Ishikawa (cell line): Measurements from ENCODE around the gene ITGBL1.

Experiments
- CEBPB ChIP-seq: IDR thresholded peaks from 2 replicates; pipeline ENCODE4 v1.6.1; 2012
- CREB1 ChIP-seq: IDR thresholded peaks from 2 replicates; pipeline ENCODE4 v1.6.1; 2012; ENCODE audit warnings: low read depth
- EGR1 ChIP-seq: IDR thresholded peaks from 2 replicates; pipeline ENCODE4 v1.6.1; 2012
- EP300 ChIP-seq: IDR thresholded peaks from 2 replicates; pipeline ENCODE4 v1.6.1; 2012; ENCODE audit warnings: borderline replicate concordance
- FOXM1 ChIP-seq: IDR thresholded peaks from 2 replicates; pipeline ENCODE4 v1.6.1; 2012; ENCODE audit warnings: low read depth, borderline replicate concordance
- MAX ChIP-seq: IDR thresholded peaks from 2 replicates; pipeline ENCODE4 v1.6.1; 2012
- NFIC ChIP-seq: IDR thresholded peaks from 2 replicates; pipeline ENCODE4 v1.6.1; 2012
- RAD21 ChIP-seq: IDR thresholded peaks from 2 replicates; pipeline ENCODE4 v1.6.1; 2012; ENCODE audit warnings: low read depth
- REST ChIP-seq: IDR thresholded peaks from 2 replicates; pipeline ENCODE4 v1.6.1; 2012; ENCODE audit warnings: low read depth, mild to moderate bottlenecking
- TAF1 ChIP-seq: IDR thresholded peaks from 2 replicates; pipeline ENCODE4 v1.6.1; 2012; ENCODE audit warnings: low read depth, mild to moderate bottlenecking
- TCF12 ChIP-seq: IDR thresholded peaks from 2 replicates; pipeline ENCODE4 v1.6.1; 2012; ENCODE audit warnings: low read depth
- TEAD4 ChIP-seq: IDR thresholded peaks from 2 replicates; pipeline ENCODE4 v1.6.1; 2012
- USF1 ChIP-seq: IDR thresholded peaks from 2 replicates; pipeline ENCODE4 v1.6.1; 2012
- YY1 ChIP-seq: IDR thresholded peaks from 2 replicates; pipeline ENCODE4 v1.6.1; 2012; ENCODE audit warnings: low read depth
- ZBTB7A ChIP-seq: IDR thresholded peaks from 2 replicates; pipeline ENCODE4 v1.6.1; 2012; ENCODE audit warnings: low read depth

ITGBL1 gene

GRCh38 chr13:101474419-101474957 lies 22.0 kb downstream of the ITGBL1 start:
- no peak for TF ChIP-seq EGR1
- peak; percentile 28; the same call in 1 of the 2 replicates for TF ChIP-seq RAD21
- TF ChIP-seq ZBTB7A = no peak
- no peak for TF ChIP-seq TCF12
- no peak for TF ChIP-seq CREB1
- no peak for TF ChIP-seq YY1
- no peak for TF ChIP-seq TAF1

- TF ChIP-seq TCF12 (no peak), USF1 (no peak), TEAD4 (no peak), EGR1 (no peak), NFIC (no peak), REST (no peak), TAF1 (no peak), CEBPB (no peak), RAD21 (no peak), CREB1 (no peak), FOXM1 (no peak), EP300 (no peak), ZBTB7A (no peak), MAX (no peak), YY1 (no peak)
Observed at GRCh38 chr13:101475536-101475935, 23.1 kb downstream of the ITGBL1 start.

GRCh38 chr13:101481421-101481820 lies 28.9 kb downstream of the ITGBL1 start:
- no peak for TF ChIP-seq FOXM1

GRCh38 chr13:101486708-101487437 lies 34.4 kb downstream of the ITGBL1 start:
- TF ChIP-seq RAD21 (no peak), TCF12 (no peak), NFIC (no peak)

- TF ChIP-seq CREB1 (no peak), TAF1 (no peak), CEBPB (no peak), TCF12 (no peak), MAX (no peak), EGR1 (no peak), RAD21 (no peak), YY1 (no peak), USF1 (no peak), EP300 (no peak), FOXM1 (no peak)
Observed at GRCh38 chr13:101487438-101487830, 35.0 kb downstream of the ITGBL1 start.

- no peak for TF ChIP-seq CEBPB
- TF ChIP-seq REST = no peak
- no peak for TF ChIP-seq TCF12
- no peak for TF ChIP-seq TEAD4
- TF ChIP-seq USF1 = no peak
- TF ChIP-seq MAX = no peak
- TF ChIP-seq CREB1 = no peak
- TF ChIP-seq TAF1 = no peak
- no peak for TF ChIP-seq ZBTB7A
- no peak for TF ChIP-seq NFIC
- no peak for TF ChIP-seq FOXM1
Observed at GRCh38 chr13:101488734-101489133, 36.3 kb downstream of the ITGBL1 start.
